ENCODE results near the gene CFAP46. TPM values are rescaled to one million over a fixed set of nuclear protein-coding genes. Genes with fewer than 3 reads are reported as not detected.

The CFAP46 gene
- total RNA-seq, 1 experiment from 2014 or later: not detected

- TF ChIP-seq CTCF (IDR thresholded peaks at IDR 0.05; ENCODE audit: unreplicated experiment): no peak
- H3K27me3 Mint-ChIP-seq (ENCODE audit: unreplicated experiment): peaks cover 58% of the 10 kb centered on the region
- H3K36me3 Mint-ChIP-seq (ENCODE audit: insufficient read depth, unreplicated experiment): no peaks in the 10 kb centered on the region
- H3K4me3 Mint-ChIP-seq (ENCODE audit: low read depth, unreplicated experiment): no peak overlapping the region
- CTCF ChIA-PET: no interaction called here
- H3K4me1 Mint-ChIP-seq (ENCODE audit: low read depth, unreplicated experiment): no peaks in the 10 kb centered on the region
- intact Hi-C loops (cut with micrococcal nuclease; ENCODE audit: unreplicated experiment): no loop called here
- no peak for DNase-seq
- no peaks in the 10 kb centered on the region for H3K9me3 Mint-ChIP-seq (ENCODE audit: low read depth, unreplicated experiment)
- BruUV-seq (replicated peaks): no TSS peak
- H3K27ac Mint-ChIP-seq (ENCODE audit: unreplicated experiment): no peak overlapping the region
Measured at GRCh38 chr10:132814469-132814856, 127.9 kb downstream of the CFAP46 start.

- H3K4me1 Mint-ChIP-seq (ENCODE audit: low read depth, unreplicated experiment): no peaks in the 10 kb centered on the region
- intact Hi-C loops (cut with micrococcal nuclease; ENCODE audit: unreplicated experiment): no loop called here
- H3K27me3 Mint-ChIP-seq (ENCODE audit: unreplicated experiment): peaks cover 54% of the 10 kb centered on the region
- H3K27ac Mint-ChIP-seq (ENCODE audit: unreplicated experiment): no peak overlapping the region
- no peak overlapping the region for H3K4me3 Mint-ChIP-seq (ENCODE audit: low read depth, unreplicated experiment)
- no peak for TF ChIP-seq CTCF (IDR thresholded peaks at IDR 0.05; ENCODE audit: unreplicated experiment)
- CTCF ChIA-PET: no interaction called here
- no peaks in the 10 kb centered on the region for H3K36me3 Mint-ChIP-seq (ENCODE audit: insufficient read depth, unreplicated experiment)
- no TSS peak for BruUV-seq (replicated peaks)
- H3K9me3 Mint-ChIP-seq (ENCODE audit: low read depth, unreplicated experiment): no peaks in the 10 kb centered on the region
- no peak for DNase-seq
Measured at GRCh38 chr10:132813560-132814468, 128.6 kb downstream of the CFAP46 start.

GRCh38 chr10:132813001-132813401, 129.4 kb downstream of the CFAP46 start:
- H3K27me3 Mint-ChIP-seq (ENCODE audit: unreplicated experiment): peaks cover 53% of the 10 kb centered on the region
- no peak for DNase-seq
- no peaks in the 10 kb centered on the region for H3K9me3 Mint-ChIP-seq (ENCODE audit: low read depth, unreplicated experiment)
- no TSS peak for BruUV-seq (replicated peaks)
- no peaks in the 10 kb centered on the region for H3K36me3 Mint-ChIP-seq (ENCODE audit: insufficient read depth, unreplicated experiment)
- H3K4me3 Mint-ChIP-seq (ENCODE audit: low read depth, unreplicated experiment): no peak overlapping the region
- no peak overlapping the region for H3K27ac Mint-ChIP-seq (ENCODE audit: unreplicated experiment)
- CTCF ChIA-PET: no interaction called here
- intact Hi-C loops (cut with micrococcal nuclease; ENCODE audit: unreplicated experiment): no loop called here
- H3K4me1 Mint-ChIP-seq (ENCODE audit: low read depth, unreplicated experiment): no peaks in the 10 kb centered on the region
- TF ChIP-seq CTCF (IDR thresholded peaks at IDR 0.05; ENCODE audit: unreplicated experiment): no peak

GRCh38 chr10:132812520-132812919, 129.8 kb downstream of the CFAP46 start:
- no peak overlapping the region for H3K27ac Mint-ChIP-seq (ENCODE audit: unreplicated experiment)
- no peaks in the 10 kb centered on the region for H3K9me3 Mint-ChIP-seq (ENCODE audit: low read depth, unreplicated experiment)
- H3K4me1 Mint-ChIP-seq (ENCODE audit: low read depth, unreplicated experiment): no peaks in the 10 kb centered on the region
- no peaks in the 10 kb centered on the region for H3K36me3 Mint-ChIP-seq (ENCODE audit: insufficient read depth, unreplicated experiment)
- no peak for TF ChIP-seq CTCF (IDR thresholded peaks at IDR 0.05; ENCODE audit: unreplicated experiment)
- H3K27me3 Mint-ChIP-seq (ENCODE audit: unreplicated experiment): peaks cover 48% of the 10 kb centered on the region
- BruUV-seq (replicated peaks): no TSS peak
- DNase-seq: no peak
- intact Hi-C loops (cut with micrococcal nuclease; ENCODE audit: unreplicated experiment): no loop called here
- H3K4me3 Mint-ChIP-seq (ENCODE audit: low read depth, unreplicated experiment): no peak overlapping the region
- CTCF ChIA-PET: no interaction called here

Data from Calu3 (cell line).